Measurements from ENCODE around the gene WDSUB1.

The WDSUB1 gene

DNA sequence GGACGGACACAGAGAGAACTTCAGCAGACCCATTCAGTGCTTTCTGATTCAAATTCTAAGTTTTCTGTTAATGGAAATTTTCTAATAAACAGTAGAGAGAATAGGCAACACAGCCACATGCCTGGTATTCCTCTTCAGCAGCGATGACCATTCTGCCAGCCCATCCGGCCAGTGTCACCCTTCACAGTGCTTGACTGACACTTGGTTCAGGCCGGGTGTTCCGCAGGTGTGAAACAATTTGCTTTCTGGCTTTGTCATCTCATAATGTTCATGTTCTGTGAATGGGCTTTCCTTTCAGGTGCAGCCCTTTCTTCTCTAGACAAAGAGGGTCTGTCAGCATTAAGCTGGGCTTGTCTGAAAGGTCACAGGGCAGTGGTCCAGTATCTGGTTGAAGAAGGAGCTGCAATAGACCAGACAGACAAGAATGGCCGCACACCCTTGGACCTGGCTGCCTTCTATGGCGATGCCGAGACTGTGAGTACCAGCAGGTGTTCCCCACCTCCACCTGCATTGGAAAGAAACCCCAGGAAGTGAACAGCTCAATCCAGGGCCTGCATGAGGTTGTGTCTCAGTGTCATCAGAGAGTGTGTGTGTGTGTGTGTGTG, 67.0 kb downstream of the WDSUB1 start:
- DNase-seq: no peak

DNA sequence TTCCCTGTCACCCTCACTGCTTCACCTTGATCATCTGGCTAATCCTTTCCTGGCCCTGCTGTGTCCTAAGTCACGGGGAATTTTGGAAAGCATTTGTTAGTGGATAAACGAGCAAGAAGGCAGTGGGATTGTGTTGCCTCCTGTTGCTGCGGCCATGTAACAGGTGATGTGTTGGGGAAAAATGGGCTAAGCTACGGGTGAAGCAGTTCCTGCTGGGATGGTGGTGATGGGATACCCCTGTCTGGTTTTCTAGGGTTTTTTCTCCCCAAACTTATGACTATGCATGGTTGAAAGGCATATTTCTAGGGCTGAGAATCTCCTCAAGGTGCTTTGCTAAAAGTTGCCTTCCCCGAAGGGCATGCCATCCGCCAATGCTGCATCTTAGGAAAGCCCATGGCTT, 68.1 kb downstream of the WDSUB1 start:
- no peak for DNase-seq

DNA sequence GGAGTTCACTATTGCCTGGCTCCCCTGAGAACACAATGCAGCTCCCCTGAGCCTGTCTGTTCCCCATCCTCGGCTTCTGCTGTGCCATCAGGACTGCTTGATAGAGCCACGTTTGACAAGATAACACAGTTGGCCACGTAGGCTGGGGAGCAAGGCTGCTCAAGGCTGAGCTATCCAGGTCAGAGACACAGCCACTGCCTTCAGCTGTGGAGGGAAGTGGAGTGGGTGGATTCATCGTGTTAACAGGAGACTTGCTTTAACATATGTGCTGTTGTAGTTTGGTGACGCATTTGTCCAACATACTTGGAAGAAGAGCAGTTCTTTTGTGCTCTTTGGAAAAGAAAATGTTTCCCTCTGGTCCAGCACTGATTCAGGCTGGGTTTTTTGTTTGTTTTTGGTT, 68.8 kb downstream of the WDSUB1 start:
- no peak for DNase-seq

DNA sequence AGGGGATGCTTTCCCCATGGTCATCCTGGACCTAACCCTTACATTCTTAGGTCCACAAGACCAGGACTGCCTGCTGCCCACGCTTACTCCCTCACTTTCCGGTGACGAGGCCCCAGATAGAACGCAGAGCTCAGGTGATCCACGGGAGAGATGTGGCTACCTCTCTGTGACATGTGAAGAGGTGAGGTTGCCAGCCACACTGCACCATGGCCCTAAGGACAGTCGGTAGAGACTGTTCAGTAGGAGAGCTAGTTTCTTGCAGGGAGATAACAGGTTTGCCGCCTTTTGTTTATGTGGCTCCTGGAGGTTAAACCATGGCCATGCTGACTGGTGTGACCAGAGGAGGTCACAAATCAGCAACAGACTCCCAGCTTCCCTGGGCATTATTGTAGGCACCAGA, 71.4 kb downstream of the WDSUB1 start:
- no peak for DNase-seq

DNA sequence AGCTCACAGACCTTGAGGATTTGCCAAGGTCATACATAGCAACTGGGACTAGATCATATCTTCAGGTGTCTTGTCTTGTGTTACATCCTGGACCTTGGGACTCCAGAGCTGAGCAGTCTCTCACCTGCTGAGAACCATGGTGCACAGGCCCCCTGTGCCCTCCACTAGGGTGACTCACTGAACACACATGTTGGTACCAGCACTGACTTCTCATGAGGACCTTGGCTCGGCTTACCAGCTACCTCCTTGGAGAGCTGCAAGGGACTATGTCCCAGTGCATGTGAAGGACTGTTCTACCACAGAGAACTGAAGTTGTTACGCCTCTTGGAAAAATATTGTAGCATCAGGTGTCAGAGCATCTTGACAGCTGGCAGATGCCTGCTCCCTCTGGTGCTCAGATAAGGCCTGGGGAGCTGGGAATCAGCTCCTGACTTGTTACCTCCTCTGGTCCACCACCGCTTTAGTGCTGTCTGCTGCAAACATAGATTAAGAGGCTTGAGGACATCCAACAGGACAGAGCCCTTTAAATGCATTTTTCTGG, 72.1 kb downstream of the WDSUB1 start:
- DNase-seq: no peak

DNA sequence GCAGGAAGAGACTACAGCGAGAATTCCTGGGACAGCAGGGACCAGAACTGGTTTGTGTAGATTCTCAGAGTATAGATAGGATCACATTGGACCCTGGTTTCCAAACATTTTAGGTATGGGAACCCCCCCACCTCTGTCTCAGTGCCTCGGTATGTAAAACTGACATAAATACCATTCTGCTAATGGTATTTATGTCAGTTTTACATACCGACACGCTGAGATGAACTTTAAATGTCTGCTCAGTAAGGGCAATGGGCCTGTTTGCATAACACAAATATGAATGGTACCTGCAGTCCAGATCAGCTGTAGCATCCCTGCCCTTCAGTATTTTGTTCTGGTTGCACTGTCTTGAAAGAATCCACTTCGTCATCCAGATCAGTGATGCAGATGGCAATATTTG, 73.2 kb downstream of the WDSUB1 start:
- no peak for DNase-seq

DNA sequence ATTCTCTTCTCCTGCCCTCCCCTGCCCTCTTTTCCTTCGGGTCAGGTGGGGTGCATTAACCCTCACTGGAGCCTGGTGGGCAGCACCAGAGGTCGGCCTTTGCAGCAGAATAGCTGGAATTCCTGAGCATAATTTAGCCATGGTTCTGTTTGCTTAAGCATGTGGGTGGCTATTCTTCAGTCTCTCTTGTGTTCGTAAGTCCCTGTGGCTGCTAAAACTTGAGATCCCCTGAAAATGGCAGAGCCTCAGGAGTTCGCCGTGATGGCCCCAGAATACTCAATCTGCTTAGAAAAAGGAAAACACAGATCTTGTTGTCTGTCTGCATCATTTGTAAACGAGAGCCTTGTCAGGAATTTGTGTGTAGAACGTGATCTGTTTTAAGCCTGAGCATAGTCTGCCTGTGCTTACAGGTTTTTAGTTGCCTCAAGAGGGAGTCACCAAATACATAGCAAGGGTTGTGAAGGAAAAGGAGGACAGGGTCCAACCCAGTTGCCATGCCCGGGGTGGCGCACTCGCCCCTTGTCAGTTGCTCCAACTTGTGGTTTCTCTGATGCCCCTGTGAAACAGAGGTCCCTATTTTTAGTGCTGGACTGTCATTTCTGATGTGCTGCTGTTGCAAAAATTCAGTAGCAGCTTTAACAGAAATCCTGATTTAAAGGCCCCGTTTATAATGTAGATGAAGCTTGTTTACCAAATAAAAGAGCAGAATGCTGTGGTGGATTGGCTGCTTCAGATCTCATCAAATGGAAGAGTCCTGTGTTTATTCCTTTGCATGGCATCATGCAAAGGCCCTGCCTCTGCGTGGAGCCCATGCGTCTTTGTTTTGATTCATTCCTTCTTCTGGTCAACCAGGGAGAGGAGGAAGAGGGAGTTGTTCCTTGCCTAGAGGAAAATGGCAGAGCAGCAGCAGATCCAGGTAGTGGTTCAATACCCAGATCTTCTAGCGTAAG, 74.8 kb downstream of the WDSUB1 start:
- no peak for DNase-seq

DNA sequence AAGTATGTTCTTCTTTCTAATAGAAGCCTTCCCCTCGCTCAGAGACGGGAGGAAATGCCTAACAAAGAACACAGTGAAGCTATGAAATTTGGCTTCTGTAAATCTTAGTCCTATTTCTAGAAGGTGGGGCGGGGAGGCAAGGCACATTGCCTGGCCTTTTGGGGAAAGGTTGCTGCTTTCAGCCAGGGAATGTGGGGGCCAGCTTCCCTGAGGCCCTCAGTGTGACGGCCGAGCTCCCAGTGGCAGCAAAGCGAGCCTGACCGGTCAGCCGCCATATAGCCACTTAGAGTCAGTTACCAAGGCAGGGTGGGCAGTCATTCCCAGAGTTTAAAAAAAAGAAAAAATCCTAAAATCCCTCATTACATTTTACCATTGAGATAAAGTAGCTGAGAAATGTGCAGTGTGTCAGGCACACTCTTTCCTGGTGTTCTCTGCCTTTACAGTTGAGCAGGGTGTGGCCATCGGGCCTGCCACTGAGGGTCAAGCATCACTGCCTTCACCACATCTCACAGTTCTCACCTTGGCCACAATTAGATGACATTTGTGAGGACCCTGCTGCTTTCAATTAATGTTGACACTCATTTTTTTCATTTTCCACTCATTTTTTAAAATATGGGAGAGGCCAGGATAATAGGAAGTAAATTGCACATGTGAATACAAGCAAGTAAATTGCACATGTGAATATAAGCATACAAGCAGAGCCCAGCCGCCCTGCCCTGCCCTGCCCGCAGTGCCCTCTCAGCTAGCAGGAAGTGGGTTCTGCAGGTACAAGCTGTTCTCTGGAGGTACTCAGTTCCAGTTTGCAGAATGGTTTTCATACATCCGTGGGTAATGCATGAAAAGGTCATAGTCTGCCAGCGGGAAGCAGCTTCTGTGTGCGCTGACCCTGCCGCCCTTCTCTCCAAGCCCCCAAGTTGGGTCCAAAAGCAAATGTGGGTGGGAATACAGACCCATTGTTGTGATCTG, 76.9 kb downstream of the WDSUB1 start:
- no peak for DNase-seq

DNA sequence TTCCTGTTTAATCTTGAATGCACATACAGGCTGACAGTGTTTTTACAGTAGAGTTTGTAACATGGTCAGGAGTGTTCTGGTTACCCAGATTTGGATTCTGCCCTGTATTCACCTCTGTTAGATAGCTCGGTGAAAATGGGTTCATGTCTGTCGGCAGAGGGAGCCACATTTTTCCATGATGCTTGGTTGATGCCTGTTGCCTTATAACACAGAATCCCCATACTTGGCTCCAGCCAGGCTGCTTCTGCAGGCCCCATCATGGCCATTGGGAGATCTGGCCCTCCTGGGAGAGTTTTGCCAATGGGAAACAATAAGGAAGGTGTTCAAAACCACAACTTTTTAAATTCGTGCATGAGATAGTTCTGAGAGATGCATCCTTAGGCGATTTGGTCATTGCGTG, 78.1 kb downstream of the WDSUB1 start:
- no peak for DNase-seq

DNA sequence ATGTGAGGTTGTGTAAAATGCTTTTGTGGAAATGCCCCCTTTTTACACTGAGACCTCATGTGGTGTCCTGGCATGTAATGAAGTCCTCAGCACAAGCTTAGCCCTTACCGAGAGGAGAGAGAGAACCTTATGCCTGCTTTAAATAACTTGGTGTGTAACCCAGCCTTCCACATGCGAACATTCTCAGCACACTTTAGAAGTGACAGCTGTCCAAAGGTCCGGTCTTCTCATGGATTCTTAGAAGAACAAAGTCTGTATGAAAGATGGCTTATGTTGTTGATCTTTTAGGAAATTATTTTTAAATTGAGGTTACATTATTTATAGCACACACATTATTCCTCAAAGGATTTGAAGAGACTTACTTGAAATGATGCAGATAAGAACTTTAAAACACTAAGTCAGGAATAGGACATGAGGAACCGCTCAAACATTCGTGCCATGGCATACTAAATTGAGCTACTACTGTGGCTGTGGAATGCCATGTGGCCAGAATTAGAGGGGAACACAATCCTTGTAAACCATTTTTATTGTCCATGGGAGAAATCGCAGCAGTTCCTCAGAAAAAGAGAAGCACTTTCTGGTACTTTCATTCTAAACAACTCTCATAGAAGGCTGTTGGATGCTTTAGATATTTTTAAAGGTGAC, 79.6 kb downstream of the WDSUB1 start:
- DNase-seq: no peak

DNA sequence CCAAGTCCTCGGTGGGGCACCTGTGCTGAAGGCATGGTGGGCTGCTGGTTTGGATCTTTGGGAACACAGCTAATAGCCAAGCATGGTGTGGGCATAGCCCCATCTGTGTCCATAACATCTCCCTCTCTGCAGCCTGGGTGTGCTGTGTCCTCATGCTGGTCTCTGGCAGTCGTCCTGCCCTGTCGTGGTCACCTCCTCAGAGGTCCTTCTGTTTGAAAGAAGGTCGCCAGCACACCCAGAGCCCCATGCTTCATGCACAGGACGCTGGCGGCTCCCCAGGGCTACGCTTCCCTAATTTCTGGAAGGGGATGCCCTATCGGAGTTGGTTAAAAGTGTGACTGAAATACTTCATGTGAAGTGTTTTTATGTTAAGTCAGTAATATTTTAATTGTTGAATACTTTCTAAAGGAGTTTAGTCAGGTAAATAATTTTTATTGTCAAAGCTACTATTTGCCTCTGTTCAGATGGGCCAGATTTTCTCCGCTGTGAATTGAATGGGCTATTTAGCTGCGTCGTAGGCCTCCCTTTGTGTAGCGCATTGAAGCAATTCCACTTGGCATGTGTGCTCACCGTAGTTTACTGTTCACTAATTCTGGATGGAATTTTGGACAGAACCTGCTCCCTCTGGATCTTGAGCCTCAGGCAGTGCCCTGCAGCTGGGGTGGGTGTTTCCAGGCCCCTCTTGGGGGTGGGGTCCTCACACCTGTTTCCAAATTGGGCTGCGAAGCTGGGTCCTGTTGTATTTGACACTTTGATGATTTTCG, 81.9 kb downstream of the WDSUB1 start:
- no peak for DNase-seq

DNA sequence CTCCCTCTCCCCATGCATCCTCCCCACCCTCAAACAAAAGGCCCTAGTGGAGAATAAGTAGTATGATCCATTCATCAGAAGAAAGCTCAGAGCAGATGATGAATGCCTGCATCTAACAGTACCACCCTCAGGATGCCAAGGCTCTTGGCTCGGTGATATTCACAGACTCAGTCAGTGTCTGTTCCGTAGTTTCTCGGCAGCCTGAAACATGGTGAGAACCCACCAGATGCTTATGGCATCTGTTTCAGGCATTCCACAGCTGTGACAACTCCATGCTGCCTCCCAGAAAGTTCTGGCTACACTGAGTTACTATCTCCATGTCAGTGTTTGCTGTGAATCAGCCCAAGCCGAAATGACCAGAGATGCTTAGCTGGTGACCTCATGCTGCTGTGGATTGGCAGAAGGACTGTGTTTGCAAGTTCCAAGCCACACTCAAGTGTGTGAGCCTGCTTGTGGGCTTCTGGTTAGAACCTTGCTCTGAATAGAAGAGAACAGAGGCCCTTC, 83.9 kb downstream of the WDSUB1 start:
- peak in 1 of 2 experiments; percentile 71 for DNase-seq

DNA sequence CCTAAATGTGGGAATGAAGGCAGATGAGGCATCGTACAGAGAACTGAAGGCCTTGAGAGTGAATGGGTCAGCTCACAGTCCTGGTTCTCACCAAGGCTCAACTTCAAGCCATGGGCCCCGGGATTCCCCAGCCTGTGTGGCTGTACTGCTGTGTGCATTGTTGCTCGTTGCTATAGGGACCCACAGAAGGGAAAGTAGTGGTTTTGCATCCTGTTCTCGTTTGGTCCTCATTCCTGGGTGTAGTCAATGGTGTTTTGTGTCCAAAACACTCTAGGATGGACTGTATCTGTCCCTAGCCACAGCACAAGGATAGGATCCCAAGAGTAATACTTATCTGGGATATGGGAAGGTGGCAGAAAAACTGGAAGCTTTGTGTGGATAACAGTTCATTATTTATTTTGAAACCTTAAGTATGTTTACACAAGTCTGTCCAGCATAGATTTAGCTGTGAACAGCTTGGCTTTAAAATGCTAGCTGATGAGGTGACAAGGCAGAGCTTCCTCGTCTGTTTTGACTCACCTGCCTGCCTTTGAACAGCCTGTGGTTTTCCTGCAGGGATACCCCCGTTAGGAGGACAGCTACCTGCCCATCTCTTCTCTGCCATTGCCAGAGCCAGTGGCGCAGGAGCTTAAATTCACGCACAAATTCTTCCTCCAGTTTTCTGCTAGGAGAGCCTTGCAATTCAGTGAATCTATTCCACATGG, 85.0 kb downstream of the WDSUB1 start:
- no peak for DNase-seq

DNA sequence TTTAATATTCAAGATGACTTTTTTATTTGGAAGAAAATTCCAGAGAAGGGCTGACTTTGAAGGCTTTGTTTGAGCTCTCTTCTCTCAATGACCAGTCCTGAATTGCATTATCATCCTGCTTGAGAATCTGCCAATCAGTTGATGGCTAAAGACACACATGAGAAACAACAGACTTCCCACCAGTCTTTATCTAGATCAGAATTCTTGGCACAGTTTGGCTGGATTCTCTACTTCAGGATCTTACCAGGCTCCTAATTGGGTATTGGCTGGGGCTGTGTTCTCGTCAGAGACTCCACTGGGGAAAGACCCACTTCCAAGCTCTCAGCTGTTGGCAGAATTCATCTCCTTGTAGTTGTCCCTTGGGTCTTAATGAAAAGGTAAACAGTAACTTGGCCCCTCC, 86.0 kb downstream of the WDSUB1 start:
- DNase-seq: no peak

DNA sequence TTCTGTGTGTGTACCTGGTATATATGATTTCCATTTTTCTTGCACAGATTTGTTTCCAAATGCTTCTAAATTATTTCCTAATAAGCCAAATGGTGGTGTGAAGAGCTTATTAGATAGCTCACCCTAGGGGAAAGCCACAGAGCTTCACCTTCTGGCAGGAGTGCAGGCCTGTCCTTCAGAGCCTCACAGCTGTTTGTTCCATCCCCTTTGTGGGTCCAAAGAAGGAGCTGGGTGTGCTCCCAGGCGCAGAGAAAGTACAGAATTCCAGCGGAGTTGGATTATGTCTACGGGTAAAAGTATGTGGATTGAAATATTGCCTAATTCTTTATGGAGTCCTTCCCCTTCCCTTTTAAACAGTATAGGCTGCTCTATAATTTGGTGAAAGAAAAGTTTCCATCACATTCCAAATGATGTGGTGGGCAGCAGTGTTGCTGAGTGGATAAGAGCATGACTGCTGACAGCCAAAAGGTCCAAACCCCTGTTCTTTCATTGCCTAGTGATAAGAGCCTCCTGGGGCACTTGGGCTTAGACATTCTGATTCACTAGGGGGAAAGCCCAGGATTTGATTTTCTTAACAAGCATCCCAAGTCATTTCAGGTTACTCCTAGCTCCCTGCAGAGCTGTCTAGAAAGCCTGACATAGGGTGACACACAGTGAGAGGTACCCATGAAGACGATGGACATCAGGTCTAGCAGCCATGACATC, 86.6 kb downstream of the WDSUB1 start:
- peak in 1 of 2 experiments; percentile 19 for DNase-seq

DNA sequence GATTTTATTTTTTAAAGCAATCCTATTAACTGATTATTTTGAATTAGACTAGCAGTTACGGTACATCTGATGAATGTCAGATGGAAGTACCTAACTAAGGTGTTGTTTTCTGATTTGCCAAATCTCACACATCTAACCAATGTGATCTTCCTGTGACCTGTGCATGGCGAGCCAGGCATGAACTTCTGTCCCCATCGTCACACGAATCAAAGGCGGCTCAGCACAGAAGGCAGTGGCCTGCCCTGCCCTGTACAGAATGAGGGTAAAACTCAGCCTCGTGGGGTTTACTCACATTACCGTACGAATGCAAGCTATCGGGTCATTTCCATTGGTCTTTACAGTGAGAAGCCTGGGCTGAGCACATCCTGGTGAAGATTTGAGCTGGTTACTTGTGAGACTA, 87.3 kb downstream of the WDSUB1 start:
- DNase-seq: no peak

DNA sequence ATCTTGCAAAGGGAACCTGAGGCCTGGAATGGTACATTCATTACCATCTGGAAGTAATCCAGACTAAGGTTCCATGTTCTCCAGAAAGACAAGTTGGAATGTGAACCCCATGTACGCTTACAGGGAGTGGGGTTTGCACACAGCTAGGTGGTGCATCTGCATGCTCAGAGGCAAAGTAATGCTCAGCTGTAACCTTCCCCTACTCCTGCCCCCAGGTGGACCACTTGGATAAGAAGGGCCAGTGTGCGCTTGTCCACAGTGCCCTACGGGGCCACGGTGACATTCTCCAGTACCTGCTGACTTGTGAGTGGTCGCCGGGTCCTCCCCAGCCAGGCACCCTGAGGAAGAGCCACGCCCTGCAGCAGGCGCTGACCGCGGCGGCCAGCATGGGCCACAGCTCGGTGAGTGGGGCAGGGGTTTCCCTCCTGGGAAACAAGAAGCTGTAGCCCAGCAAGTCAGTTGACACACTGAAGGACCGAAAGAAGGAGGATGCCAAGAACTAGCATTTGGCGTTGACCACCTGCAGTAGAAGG, 90.0 kb downstream of the WDSUB1 start:
- DNase-seq: no peak

DNA sequence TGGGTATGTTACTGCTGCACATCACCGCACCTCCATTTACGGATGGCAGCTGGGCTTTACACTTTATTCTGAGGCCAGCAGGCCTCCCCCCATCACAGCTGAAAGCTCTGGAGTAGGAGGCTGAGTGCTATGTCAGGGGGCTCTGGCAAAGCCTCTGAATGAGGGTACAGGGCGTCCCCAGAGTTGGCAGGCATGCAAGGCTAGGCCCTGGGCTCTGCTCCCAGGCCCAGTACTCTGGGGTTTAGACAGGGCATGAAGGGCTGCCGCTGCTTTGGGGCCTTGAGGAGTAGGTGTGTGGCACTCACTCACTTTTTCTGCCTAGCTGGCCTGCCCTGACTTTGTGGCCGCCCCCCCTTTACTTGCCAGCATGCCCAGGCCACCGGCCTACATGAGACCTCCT, 90.8 kb downstream of the WDSUB1 start:
- DNase-seq: no peak

DNA sequence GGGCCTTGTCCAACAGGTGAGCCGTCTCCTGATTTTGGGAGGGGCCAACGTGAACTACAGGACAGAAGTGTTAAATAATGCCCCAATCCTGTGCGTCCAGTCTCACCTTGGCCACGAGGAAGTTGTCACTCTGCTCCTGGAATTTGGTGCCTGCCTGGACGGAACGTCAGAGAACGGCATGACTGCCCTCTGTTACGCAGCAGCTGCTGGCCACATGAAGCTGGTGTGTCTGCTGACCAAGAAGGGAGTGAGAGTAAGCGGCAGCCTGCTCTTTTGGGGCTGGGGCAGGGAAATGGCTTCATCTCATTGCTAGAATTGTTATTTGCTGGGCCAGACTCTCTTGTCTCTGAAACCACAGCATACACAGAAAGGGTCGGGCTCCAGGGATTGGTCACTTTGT, 92.3 kb downstream of the WDSUB1 start:
- DNase-seq: no peak

DNA sequence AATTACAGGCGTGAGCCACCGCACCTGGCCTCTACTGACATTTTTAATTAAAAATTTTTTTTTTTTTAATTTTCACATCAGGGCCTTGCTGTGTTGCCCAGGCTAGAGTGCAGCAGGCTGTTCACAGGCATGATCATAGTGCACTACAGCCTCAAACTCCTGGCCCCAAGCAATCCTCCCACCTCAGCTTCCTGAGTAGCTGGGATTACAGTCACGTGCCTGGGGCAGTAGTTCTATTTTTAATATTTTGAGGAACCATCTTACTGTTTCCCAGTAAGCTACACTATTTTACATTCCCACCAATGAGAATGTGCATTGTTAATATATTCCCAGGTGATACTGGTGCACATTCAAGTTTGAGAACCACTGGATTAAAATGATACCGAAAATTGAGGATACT, 92.7 kb downstream of the WDSUB1 start:
- no peak for DNase-seq

Data from NCI-H524 (cell line).